Effector CD8-positive, alpha-beta T cell (primary cell): ENCODE results near the gene NFIC.
"Not testable (repeated sequence)": the region's sequence is repeated elsewhere in the genome, so short reads cannot be mapped to it uniquely, and the experiment has no call there.

Experiments used
- DNase-seq: peaks from one replicate; lab custom pipeline; 2025; lab: John Stamatoyannopoulos, UW

The NFIC gene

DNA sequence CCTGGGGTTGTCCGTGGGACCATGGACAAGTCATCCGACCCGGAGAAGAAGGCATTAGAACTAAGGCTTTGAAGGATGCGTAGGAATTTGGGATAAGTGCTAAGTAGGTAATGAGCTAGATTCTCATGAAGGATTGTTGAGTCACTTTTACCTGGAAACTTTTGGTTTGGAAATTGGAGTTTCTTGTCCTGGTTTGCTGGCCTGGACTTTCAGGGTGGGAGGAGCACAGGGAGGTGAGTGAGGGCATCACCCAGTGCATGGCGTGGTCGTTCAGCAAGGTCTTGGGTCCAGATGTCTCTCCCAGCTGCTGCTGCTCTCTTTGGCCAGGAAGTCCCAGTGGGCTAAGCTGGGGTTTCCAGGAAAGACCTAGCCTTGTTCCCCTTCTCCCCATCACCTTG, 7.6 kb downstream of the NFIC start:
- no peak for DNase-seq

DNA sequence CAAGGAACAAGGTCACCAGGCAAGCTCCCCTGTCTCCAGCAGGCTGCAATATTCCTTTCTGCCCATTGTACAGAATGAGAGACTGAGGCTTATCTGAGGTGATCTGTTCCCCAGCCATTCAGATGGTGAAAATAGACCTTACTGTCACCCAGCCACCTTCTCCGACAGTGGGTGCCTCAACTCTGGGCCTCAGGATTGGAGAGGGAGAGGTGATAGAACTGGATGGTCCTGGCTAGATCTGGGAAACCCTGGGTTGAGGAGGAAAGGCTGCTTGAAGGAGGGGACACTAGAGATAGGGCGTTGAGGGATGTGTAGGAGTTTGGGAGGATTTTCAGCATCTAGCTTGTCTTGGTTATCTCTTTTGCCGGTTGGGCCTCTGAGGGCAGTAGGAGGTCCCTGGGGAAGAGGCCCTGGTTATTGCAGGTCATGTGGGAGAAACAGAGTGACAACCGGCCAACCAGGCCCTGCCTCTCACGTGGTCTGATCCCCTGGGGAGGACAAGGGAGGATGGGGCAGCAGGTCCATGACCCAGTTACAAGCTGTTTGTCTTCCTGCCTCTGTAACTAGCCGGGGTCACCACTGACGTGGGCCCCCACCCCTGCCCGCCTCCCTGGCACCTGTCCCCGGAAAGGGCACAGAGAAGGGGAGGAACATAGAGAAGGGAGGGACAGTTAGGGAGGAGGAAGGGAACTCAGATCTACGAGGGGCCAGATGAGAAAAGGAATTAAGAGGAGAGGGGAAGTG, 8.2 kb downstream of the NFIC start:
- DNase-seq: no peak

DNA sequence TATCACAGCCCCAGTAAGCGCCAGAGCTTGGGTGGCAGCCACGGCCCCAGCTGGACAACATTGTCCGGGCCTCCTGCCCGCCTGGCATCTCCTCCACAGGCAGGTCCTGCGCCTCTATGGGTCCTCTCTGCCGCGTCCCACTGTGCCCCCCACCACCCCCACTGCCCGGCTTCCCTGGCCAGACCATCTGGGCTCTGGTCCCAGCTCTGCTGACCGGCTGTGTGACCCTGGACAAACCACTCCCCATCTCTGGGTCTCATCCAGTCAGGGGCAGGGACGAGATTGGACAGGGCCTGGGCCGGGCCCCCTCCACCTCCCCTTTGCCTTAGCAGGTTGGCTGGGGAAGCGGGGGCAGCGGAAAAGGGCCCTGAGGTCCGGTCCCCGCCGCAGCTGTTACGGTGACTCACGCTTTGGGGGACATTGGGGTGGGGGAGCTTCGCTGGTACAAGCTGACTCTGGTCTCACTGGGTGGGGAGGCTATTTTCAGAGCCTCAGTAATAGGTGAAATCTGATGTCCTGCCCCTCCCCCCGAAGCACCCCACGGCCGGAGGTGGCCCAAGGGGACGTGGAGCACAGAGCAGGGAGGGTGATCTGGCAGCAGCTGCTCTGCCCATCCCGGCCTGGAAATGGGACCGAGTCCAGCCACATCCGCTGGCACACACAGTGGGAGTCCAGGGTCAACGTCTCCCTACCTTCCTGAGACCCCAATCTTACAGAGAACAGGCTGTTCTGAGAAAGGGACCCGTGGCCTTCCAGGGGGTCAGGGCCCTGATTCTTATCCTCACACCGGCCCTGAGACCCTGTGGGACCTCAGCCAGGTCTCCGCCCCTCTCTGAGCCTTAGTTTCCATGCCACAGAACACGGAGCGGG, 9.1 kb downstream of the NFIC start:
- DNase-seq: no peak

DNA sequence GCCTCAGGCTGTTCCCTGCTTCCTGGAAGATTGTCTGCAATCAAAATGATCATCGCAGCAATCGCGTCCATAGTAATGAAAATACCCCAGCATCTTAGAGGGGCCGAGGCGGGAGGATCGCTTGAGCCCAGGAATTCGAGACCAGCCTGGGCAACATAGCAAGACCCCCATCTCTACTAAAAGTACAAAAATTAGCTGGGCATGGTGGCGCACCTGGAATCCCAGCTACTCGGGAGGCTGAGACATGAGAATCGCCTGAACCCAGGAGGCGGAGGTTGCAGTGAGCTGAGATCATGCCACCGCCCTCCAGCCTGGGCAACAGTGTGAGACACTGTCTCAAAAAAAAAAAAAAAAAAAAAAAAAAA, 9.7 kb downstream of the NFIC start:
- DNase-seq: not testable (repeated sequence)

DNA sequence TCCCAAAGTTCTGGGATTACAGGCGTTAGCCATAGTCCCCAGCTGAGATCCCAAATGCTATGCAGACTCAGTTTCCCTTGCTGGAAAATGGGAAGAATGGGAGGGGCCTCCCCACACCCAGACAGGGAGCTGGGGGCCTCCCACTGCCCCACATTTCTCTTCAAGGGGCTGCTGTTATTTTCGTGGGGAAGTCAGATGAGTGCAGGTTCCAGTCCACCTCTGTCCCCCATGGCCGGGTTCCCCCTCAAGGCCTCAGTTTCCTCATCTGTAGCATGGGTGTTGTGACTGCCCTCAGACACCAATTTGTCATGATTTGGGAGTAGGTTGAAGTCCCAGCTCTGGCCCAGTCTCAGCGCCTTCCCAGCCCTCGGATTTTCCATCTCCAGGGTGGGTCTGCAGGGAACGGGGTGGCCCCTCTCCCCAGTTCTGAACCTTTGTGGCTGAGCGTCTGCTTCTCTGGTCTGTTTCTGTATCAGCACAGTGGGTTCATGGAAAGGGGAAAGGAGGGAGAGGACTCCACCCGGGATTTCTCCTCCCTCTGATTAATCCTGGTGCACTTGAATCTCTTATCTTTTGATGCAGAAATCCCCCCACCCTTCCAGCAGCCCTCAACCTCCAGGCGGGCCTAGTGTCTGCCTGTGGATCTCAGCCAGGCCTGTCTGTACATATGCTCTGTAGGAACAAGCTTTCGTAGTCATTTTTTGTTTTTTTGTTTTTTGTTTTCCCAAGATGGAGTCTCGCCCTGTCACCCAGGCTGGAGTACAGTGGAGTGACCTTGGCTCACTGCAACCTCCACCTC, 12.2 kb downstream of the NFIC start:
- DNase-seq: no peak

DNA sequence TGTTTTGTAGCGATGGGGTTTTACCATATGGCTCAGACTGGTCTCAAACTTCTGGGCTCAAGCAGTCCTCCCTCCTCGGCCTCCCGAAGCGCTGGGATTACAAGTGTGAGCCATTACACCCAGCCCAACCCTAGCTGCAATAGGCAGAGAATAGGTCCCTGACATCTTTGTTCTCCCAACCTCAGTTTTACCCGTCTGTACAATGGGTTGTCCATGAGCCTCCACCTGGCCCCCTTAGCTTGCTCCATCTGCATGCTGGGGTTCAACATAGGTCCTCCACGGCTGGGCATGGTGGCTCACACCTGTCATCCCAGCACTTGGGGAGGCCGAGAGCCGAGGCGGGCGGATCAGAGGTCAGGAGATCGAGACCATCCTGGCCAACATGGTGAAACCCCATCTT, 14.4 kb downstream of the NFIC start:
- DNase-seq: no peak

DNA sequence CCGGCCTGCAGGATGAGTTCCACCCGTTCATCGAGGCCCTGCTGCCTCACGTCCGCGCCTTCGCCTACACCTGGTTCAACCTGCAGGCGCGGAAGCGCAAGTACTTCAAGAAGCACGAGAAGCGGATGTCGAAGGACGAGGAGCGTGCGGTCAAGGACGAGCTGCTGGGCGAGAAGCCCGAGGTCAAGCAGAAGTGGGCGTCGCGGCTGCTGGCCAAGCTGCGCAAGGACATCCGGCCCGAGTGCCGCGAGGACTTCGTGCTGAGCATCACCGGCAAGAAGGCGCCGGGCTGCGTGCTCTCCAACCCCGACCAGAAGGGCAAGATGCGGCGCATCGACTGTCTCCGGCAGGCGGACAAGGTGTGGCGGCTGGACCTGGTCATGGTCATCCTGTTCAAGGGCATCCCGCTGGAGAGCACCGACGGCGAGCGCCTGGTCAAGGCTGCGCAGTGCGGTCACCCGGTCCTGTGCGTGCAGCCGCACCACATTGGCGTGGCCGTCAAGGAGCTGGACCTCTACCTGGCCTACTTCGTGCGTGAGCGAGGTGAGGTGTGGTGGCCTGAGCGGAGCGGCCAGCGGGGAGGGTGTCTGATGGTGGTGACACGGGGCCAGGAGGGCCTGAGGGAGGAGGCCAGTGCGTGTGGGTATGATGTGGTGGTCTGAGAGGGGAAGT, 15.5 kb downstream of the NFIC start:
- DNase-seq: no peak

DNA sequence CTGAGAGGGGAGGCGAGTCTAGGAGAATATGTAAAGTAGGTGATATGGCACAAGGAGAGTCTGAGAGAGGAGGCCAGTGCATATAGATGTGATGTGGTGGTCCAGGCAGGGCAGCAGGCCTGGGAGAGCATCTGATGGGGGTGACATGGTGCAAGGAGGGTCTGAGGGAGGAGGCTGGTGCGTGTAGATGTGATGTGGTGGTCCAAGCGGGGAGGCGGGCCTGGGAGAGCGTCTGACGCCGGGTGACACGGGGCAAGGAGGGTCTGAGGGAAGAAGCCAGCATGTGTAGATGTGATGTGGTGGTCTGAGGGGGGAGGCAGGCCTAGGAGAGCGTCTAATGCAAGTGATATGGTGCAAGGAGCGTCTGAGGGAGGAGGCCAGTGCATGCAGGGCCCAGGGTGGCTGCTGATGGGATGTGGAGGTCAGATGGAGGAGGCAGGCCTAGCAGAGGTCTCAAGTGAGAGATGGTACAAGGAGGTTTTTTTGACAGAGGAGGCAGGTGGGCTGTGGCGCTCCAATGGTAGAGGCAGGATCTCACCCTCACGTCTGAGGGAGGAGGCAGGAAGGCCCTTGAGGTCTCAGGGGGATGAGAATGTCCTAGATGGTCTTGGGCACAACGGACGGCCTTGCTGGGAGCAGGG, 16.2 kb downstream of the NFIC start:
- DNase-seq: no peak

DNA sequence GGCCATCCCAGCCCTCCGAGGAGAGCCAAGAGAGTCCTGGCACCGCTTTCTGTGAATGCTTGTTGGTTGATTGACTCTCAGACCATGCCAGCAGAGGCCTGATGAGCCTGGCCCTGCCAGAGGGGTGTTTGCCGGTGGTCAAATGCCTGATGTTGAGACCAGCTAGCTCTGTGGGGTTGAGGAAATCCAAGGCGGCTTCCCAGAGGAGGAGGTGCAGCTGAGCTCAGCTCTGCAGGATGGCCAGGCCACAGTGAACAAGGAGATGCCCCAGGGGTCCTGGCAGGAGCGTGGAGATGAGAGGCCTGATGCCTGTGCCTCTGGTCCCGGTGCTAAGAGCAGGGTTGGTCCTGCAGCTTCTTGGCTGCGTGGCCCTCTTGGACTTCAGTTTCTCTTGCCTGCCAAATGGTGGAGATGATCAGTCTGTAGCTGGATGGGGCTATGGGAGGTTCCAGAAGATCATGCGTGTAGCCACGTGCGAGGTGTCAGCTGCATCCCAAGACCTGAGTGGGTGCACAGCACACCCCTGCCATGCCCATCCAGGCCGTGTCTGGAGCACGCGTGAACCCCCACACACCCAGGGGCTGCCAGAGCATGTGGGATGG, 16.8 kb downstream of the NFIC start:
- no peak for DNase-seq

DNA sequence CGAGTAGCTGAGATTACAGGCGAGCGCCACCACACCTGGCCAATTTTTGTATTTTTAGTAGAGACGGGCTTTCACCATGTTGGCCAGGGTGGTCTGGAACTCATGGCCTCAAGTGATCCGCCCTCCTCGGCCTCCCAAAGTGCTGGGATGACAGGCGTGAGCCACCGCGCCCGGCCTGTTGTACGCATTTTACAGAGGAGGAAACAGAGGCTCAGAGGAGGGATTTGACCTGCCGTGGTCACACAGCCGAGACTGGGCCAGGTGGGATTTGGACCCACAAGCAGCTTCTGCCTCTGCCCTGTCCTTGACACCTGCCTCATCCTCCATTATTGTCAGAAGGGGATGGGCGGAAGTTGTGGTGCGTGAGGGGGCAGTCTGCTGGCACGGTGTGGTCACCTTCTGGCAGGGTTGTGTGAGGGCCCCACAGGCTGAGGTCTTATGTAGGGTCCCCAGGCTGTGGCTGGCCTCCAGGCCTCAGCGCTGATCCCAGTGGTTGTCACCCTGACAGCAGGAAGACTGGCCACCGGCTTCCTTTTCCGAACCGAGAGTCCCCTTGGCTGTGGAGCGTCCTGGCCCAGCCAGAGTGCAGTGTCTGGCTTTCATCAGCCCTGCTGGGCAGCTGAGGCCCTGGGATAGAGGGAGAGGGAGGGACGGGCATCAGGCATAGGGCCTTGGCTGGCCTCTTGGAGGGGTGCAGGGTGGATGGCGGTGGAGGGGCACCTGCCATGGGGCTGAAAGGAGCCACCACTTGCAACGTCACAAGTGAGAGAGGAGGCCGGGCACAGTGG, 20.3 kb downstream of the NFIC start:
- no peak for DNase-seq

DNA sequence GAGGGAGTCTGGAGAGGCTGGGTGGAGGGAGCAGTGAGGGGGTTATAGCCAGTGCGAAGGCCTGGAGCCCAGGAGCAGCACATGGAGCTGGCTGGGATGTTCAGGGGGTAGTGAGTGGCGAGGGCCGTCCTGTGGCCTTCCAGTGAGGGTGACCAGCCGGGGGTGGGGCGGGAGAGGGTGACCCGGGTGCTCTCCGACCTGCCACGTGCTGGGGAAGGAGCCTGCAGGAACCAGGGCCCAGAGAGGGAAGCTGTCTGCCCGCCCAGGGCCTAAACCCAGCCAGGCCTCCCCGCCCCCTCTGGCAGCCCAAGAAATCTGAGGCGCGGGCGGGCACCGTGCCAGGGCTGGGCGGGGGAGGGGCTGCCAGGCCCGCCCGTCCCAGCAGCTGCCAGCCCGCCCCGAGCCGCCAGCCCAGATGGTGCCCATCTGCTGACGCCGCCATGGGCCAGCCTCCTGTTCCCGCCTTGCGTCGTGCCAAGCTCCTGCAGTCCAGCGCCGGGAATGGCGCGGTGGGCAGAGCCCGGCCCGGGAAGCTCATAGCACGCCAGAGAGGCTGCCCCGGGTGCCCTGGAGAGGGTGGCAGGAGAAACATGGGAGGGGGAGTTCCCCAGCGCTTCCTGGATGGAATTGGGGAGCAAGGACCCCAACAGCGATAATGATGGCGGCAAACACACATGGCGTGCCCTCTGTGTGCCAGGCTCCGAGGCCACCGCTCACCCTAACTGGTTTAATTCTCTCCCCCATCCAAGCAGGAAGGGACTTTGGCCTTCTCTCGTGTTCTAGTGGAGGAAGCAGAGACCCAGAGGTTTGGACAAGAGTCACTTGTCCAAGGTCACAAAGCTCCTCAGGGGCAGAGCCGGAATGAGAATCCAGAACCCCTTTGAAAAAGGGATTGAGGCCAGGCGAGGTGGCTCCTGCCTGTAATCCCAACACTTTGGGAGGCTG, 21.5 kb downstream of the NFIC start:
- no peak for DNase-seq

DNA sequence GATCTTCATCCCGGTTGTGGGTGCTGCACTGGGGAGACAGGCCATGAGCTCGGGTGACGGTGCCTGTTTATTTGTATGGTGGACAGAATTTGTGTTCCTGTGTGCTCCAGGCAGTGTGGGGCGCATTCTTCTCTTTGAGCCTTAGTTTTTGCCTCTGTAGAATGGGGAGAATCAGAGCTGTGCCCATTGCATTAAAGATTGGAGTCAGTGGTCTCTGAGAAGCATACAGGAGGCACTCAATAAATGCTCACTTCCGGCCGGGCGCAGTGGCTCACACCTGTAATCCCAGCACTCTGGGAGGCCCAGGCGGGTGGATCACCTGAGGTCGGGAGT, 23.0 kb downstream of the NFIC start:
- no peak for DNase-seq

DNA sequence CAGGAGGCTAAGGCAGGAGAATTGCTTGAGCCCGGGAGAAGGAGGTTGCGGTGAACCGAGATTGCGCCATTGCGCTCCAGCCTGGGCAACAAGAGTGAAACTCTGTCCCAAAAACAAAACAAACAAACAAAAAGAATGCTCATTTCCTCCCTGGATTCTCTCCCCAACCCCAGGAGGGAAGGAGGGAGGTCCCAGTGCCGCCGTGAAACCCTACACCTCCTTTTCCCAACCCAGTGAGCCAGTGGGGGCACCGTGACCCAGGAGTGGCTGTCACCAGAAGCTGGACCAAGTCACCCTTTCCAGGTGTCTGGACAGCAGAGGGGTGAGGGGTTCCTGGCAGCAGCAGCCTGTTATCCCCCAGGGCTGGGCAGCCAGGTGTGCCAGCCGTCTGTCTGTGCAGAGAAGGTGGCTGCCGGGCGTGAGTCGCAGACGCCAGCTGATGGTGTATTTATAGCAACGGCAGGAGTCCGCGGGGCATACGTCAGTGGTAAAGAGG, 23.5 kb downstream of the NFIC start:
- no peak for DNase-seq

DNA sequence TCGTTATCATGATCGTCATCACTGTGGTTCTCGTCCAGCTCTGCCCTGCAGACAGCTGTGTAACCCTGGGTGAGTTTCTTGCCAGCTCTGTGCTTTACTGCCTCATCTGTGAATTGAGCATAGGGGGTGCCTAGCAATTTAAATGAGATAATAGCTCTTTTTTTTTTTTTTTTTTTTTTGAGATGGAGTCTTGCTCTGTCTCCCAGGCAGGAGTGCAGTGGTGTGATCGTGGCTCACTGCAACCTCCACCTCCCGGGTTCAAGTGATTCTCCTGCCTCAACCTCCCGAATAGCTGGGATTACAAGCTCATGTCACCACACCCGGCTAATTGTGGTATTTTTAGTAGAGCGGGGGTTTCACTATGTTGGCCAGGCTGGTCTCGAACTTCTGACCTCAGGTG, 25.5 kb downstream of the NFIC start:
- not testable (repeated sequence) for DNase-seq

DNA sequence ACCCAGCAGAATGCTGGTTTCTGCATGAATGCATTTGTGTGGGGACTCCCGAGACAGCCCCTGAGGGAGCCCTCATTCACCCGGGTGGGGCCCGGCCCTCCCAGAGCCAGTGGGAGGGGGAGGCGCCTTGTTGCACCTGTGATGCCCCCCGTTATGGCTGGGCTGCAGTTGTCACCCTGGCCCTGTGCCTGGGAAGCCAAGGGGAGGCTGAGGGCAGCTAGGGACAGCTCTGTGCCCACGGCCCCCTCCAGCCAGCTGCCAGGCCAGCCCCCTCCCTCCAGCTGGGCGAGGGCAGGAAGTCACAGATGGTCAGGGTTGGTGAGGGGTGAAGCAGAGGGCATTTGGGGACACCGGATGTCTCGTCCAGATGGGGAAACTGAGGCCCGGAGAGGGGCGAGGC, 26.1 kb downstream of the NFIC start:
- no peak for DNase-seq

DNA sequence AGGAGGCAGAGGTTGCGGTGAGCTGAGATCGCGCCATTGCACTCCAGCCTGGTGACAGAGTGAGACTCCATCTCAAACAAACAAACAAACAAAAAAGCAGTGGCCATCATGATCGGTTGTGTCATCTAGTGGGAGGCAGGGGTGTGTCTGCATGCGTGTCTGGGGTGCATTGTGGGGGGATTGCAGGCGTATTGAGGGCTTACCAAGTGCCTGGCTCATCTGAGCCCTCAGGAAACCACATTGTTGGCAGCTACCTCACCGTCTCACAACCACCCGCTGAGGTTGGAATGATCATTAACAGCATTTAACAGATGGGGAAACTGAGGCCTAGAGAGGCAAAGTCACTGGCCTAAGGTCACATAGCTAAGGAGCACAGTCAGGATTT, 30.5 kb downstream of the NFIC start:
- DNase-seq: no peak

DNA sequence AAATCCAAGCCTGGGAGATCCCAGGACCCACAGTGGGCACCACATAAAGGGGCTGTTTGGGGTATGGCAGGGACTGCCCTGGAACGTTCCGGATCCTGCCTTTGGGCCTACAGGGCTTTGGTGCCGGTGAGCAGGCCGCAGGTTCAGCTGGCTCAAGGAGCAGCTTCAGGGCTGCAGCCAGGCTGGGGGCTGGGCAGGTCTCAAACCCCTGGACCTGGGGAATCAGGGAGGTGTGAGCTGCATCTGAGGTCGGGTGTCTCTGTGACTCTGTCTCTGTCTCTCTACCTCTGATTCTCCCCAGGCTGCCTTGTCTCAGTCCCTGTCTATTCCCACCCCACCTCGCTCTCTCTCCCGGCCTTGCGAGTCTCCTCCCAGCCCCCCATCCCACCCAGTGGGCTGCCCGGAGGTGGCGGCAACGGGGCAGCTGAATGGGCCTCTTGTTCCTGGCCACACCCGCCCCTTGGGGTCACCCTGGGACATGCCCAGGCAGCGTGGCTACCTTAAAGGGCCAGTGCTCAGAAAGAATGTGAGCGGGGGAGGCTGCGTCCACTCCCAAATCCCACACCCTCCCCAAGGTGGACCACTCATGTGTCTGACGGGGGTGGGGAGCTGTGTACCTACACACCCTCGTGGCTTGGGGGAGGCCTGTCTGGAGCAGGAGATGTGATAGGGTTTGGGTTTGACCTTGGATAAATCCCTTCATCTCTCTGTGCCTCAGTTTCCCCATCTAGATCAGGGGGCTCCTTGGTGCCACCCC, 31.1 kb downstream of the NFIC start:
- no peak for DNase-seq

DNA sequence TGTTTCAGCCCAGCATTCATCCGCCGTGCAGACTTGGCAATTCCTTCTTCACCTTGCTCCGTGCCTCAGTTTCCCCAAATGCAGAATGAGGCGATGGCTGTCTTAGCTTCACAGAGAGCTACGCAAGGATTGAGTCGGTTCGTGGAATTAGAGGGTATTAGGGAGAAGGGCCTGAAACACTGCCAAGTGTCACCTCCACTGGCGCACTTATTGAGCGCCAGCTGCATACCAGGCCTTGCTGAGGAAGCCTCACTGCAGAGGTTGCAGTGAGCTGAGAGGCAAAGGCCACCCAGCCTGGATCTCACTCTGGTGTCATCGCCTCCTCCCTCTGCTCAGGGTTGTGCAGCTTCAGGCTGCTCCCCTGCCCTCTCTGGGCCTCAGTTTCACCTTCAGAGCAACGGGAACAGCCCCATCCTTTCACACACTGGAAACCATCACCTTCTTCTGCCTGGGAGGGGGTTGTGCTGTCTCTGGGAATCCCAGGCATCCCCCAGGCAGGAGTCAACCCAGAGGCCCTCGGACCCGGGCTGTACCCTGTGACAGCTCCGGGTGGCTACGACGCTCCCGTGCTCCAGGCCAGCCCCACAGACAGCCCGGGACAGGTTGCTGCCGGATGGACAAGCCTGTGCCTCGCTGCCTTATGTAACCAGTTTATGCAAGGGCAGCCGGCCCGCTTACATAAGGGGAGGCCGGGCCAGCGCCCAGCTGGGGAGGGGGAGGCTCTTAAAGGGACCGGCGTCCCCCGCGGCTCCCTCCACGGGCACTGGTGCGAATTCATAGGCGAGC, 31.9 kb downstream of the NFIC start:
- DNase-seq: no peak
